ENCODE results near the gene KLHL1. TPM values are rescaled to one million over a fixed set of nuclear protein-coding genes. Genes with fewer than 3 reads are reported as not detected.

KLHL1 gene
- total and polyA plus RNA-seq, 2 donors from 2014 or later = 0.13 TPM; not detected in 1

- intact Hi-C loops (cut with DNase I) = no loop called here
- no peak for FAIRE-seq
- no peaks in the 10 kb centered on the region for H3K27me3 ChIP-seq (ENCODE audit: control insufficient read depth, insufficient read depth, low read length)
- no peak for TF ChIP-seq CTCF (IDR thresholded peaks at IDR 0.05; ENCODE audit: borderline replicate concordance, extremely low read depth, insufficient read depth)
- H3K4me1 ChIP-seq (ENCODE audit: control insufficient read depth in 2 of 3, insufficient read depth in 2 of 3, low read depth in 1 of 3, low read length in 3 of 3) = no peaks in the 10 kb centered on the region
- no peaks in the 10 kb centered on the region for H3K9me3 ChIP-seq (ENCODE audit: control insufficient read depth in 2 of 3, insufficient read depth in 1 of 3, low read length in 3 of 3)
- no peak for DNase-seq
- H3K36me3 ChIP-seq (ENCODE audit: control insufficient read depth in 2 of 3, insufficient read depth in 3 of 3, low read length in 3 of 3) = no peaks in the 10 kb centered on the region
- no peak overlapping the region for H3K4me3 ChIP-seq (ENCODE audit: low read length in 3 of 3)
- H3K9ac ChIP-seq (ENCODE audit: low read length in 3 of 3) = no peak overlapping the region
- H3K27ac ChIP-seq (ENCODE audit: low read depth in 2 of 2, low read length in 2 of 2) = no peak overlapping the region
Observed at GRCh38 chr13:69935043-69935442, 173.2 kb downstream of the KLHL1 start.

DNA sequence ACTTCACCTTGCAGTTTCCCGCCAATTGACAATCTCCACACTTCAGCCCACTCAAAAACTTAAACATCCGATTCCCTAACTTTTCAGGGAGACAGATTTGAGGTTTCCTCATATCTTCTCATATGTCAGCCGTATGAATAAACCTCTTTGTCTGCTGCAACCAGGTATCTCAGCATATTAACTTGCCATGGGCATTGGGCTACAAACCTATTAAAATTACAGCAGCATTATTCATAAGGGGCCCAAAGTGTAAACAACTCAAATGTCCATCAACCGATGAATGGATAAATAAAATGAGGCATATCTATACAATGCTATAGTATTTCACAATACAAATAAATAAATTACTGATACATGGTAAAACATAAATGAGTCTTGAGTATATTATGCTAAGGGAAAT, 180.0 kb downstream of the KLHL1 start:
- DNase-seq (no peak), FAIRE-seq (no peak)
- intact Hi-C loops (cut with DNase I) = no loop called here
- no peaks in the 10 kb centered on the region for H3K27me3 ChIP-seq (ENCODE audit: control insufficient read depth, insufficient read depth, low read length)
- no peak for TF ChIP-seq CTCF (IDR thresholded peaks at IDR 0.05; ENCODE audit: borderline replicate concordance, extremely low read depth, insufficient read depth)
- H3K27ac ChIP-seq (ENCODE audit: low read depth in 2 of 2, low read length in 2 of 2) = no peak overlapping the region
- H3K4me1 ChIP-seq (ENCODE audit: control insufficient read depth in 2 of 3, insufficient read depth in 2 of 3, low read depth in 1 of 3, low read length in 3 of 3) = no peaks in the 10 kb centered on the region
- H3K4me3 ChIP-seq (ENCODE audit: low read length in 3 of 3) = no peak overlapping the region
- no peaks in the 10 kb centered on the region for H3K9me3 ChIP-seq (ENCODE audit: control insufficient read depth in 2 of 3, insufficient read depth in 1 of 3, low read length in 3 of 3)
- H3K9ac ChIP-seq (ENCODE audit: low read length in 3 of 3) = no peak overlapping the region
- no peaks in the 10 kb centered on the region for H3K36me3 ChIP-seq (ENCODE audit: control insufficient read depth in 2 of 3, insufficient read depth in 3 of 3, low read length in 3 of 3)

DNA sequence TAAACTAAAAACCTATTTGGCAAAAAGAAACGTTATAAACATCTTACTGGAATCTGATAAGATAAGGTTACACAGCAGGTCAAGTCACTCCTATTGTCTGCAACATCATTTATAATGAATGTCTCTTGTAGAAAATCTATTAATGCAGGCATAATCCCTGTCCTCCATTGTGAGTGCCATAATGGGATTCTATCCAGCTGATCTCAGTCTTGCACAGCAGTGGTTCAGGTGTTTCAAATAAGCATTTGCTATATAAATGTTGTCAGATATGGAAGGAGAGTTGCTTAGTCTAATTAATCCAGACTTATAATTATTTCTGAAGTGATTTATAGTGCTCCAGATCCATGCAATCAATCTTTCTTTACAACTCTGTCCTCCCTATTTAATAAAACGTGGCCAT, 187.1 kb downstream of the KLHL1 start:
- no peak overlapping the region for H3K9ac ChIP-seq (ENCODE audit: low read length in 3 of 3)
- no peak overlapping the region for H3K27ac ChIP-seq (ENCODE audit: low read depth in 2 of 2, low read length in 2 of 2)
- FAIRE-seq = no peak
- intact Hi-C loops (cut with DNase I) = no loop called here
- H3K36me3 ChIP-seq (ENCODE audit: control insufficient read depth in 2 of 3, insufficient read depth in 3 of 3, low read length in 3 of 3) = no peaks in the 10 kb centered on the region
- TF ChIP-seq CTCF (IDR thresholded peaks at IDR 0.05; ENCODE audit: borderline replicate concordance, extremely low read depth, insufficient read depth) = no peak
- no peaks in the 10 kb centered on the region for H3K27me3 ChIP-seq (ENCODE audit: control insufficient read depth, insufficient read depth, low read length)
- DNase-seq = no peak
- H3K4me1 ChIP-seq (ENCODE audit: control insufficient read depth in 2 of 3, insufficient read depth in 2 of 3, low read depth in 1 of 3, low read length in 3 of 3) = no peaks in the 10 kb centered on the region
- no peak overlapping the region for H3K4me3 ChIP-seq (ENCODE audit: low read length in 3 of 3)
- H3K9me3 ChIP-seq (ENCODE audit: control insufficient read depth in 2 of 3, insufficient read depth in 1 of 3, low read length in 3 of 3) = peaks cover 0 to 2% (median 0%) of the 10 kb centered on the region in 3 donors

- Histone ChIP-seq H3K27ac (ENCODE audit: low read depth in 2 of 2, low read length in 2 of 2) (no peak overlapping the region), H3K4me3 (ENCODE audit: low read length in 3 of 3) (no peak overlapping the region), H3K36me3 (ENCODE audit: control insufficient read depth in 2 of 3, insufficient read depth in 3 of 3, low read length in 3 of 3) (no peaks in the 10 kb centered on the region), H3K4me1 (ENCODE audit: control insufficient read depth in 2 of 3, insufficient read depth in 2 of 3, low read depth in 1 of 3, low read length in 3 of 3) (no peaks in the 10 kb centered on the region), H3K9me3 (ENCODE audit: control insufficient read depth in 2 of 3, insufficient read depth in 1 of 3, low read length in 3 of 3) (peaks cover 0 to 2% (median 0%) of the 10 kb centered on the region in 3 donors), H3K9ac (ENCODE audit: low read length in 3 of 3) (no peak overlapping the region), H3K27me3 (ENCODE audit: control insufficient read depth, insufficient read depth, low read length) (no peaks in the 10 kb centered on the region)
- no peak for DNase-seq
- FAIRE-seq = no peak
- no peak for TF ChIP-seq CTCF (IDR thresholded peaks at IDR 0.05; ENCODE audit: borderline replicate concordance, extremely low read depth, insufficient read depth)
- intact Hi-C loops (cut with DNase I) = no loop called here
Observed at GRCh38 chr13:69912630-69913029, 195.6 kb downstream of the KLHL1 start.
